Tibial nerve (tissue), 4 donors: ENCODE data around the gene TOMM22. TPM values are rescaled to one million over a fixed set of nuclear protein-coding genes. Genes with fewer than 3 reads are reported as not detected.

Source experiments
- DNase-seq, 2 donors: peaks; one replicate each; pipeline ENCODE4 v3.0.0-alpha.2; 2019; ENCODE audit warnings: low spot score in 2 of 2
- H3K27ac ChIP-seq, 4 donors: fragments of 200-600 bp; sonication (generic) in 3 of 4; one replicate each; pipeline ENCODE4 v1.5.1; 2017 to 2019; ENCODE audit warnings: mild to moderate bottlenecking in 1 of 4
- H3K27me3 ChIP-seq, 2 donors: fragments of 200-600 bp; sonication (generic) in 1 of 2; one replicate each; pipeline versions ENCODE4 v1.5.1 to v1.6.0; 2017 to 2019
- H3K36me3 ChIP-seq, 3 donors: fragments of 200-600 bp; sonication (generic); one replicate each; pipeline ENCODE4 v1.5.1; 2018 to 2019
- H3K4me1 ChIP-seq, 4 donors: fragments of 200-600 bp; sonication (generic) in 3 of 4; one replicate each; pipeline ENCODE4 v1.5.1; 2017 to 2019
- H3K4me3 ChIP-seq, 4 donors: fragments of 200-600 bp; sonication (generic) in 3 of 4; one replicate each; pipeline ENCODE4 v1.5.1; 2017 to 2019; ENCODE audit warnings: mild to moderate bottlenecking in 1 of 4, moderate library complexity in 1 of 4
- H3K9me3 ChIP-seq, 4 donors: fragments of 200-600 bp; sonication (generic) in 3 of 4; one replicate each; pipeline ENCODE4 v1.5.1; 2017 to 2019
- EP300 ChIP-seq, 2 donors: sonication (generic); formaldehyde crosslinking; IDR thresholded peaks; one replicate each; pipeline ENCODE4 v1.6.1; 2017; ENCODE audit warnings: antibody characterized with exemption in 2 of 2, mild to moderate bottlenecking in 1 of 2
- POLR2A ChIP-seq, 2 donors: fragments of 450-650 bp; IDR thresholded peaks; one replicate each; pipeline ENCODE4 v1.6.1; 2017; ENCODE audit warnings: antibody characterized with exemption in 2 of 2, mild to moderate bottlenecking in 2 of 2, moderate library complexity in 2 of 2
- WGBS, 2 donors: methylation state at CpG; one replicate each; pipeline ENCODE4 v1.1.5; 2018; 5-methylcytosine and 5-hydroxymethylcytosine counted together
- total RNA-seq, 4 donors: library from RNA; depleted of rRNA; stranded (reverse); fragments of >200 nt; gene quantifications; one replicate each; pipeline ENCODE4 v1.1.0, GENCODE V29; 2016
- TF ChIP-seq, protein P1 (sequence below), 5 experiments: fragments of 200-600 bp in 3 of 5; fragments of 450-650 bp in 2 of 5; sonication (generic) in 3 of 5; IDR thresholded peaks; one replicate each; pipeline ENCODE4 v1.5.1; 2016 to 2019; ENCODE audit warnings: antibody characterized with exemption in 5 of 5, mild to moderate bottlenecking in 3 of 5, moderate library complexity in 2 of 5

Gene TOMM22
- total RNA-seq, 4 donors from 2014 or later = 23.1 to 28.5 (median 27.1) TPM

GRCh38 chr22:38724176-38724575 lies 42.4 kb downstream of the TOMM22 start:
- WGBS, 2 donors = 97% methylated on average over 7 of the region's 7 CpGs
- peaks cover 18 to 92% (median 60%) of the 10 kb centered on the region in 3 donors for H3K36me3 ChIP-seq
- H3K4me3 ChIP-seq = no peak overlapping the region
- TF ChIP-seq EP300 (IDR thresholded peaks at IDR 0.05) (no peak), POLR2A (IDR thresholded peaks at IDR 0.05) (no peak)
- TF ChIP-seq, protein P1, sequence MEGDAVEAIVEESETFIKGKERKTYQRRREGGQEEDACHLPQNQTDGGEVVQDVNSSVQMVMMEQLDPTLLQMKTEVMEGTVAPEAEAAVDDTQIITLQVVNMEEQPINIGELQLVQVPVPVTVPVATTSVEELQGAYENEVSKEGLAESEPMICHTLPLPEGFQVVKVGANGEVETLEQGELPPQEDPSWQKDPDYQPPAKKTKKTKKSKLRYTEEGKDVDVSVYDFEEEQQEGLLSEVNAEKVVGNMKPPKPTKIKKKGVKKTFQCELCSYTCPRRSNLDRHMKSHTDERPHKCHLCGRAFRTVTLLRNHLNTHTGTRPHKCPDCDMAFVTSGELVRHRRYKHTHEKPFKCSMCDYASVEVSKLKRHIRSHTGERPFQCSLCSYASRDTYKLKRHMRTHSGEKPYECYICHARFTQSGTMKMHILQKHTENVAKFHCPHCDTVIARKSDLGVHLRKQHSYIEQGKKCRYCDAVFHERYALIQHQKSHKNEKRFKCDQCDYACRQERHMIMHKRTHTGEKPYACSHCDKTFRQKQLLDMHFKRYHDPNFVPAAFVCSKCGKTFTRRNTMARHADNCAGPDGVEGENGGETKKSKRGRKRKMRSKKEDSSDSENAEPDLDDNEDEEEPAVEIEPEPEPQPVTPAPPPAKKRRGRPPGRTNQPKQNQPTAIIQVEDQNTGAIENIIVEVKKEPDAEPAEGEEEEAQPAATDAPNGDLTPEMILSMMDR (IDR thresholded peaks at IDR 0.05) = no peak
- H3K4me1 ChIP-seq = peaks cover 0 to 11% (median 0%) of the 10 kb centered on the region in 4 donors
- no peaks in the 10 kb centered on the region for H3K9me3 ChIP-seq
- DNase-seq = no peak
- H3K27me3 ChIP-seq = no peaks in the 10 kb centered on the region
- H3K27ac ChIP-seq = no peak overlapping the region

GRCh38 chr22:38724926-38725571 lies 43.3 kb downstream of the TOMM22 start:
- H3K27ac ChIP-seq = no peak overlapping the region
- H3K27me3 ChIP-seq = no peaks in the 10 kb centered on the region
- WGBS, 2 donors = 63 to 75% methylated on average over 3 of the region's 3 CpGs
- H3K9me3 ChIP-seq = no peaks in the 10 kb centered on the region
- TF ChIP-seq POLR2A (IDR thresholded peaks at IDR 0.05) = no peak
- TF ChIP-seq, protein P1 (IDR thresholded peaks at IDR 0.05) = peak in 3 of 5 experiments; percentile 9 to 23 (median 23)
- no peak overlapping the region for H3K4me3 ChIP-seq
- H3K4me1 ChIP-seq = peaks cover 0 to 10% (median 0%) of the 10 kb centered on the region in 4 donors
- H3K36me3 ChIP-seq = peaks cover 18 to 100% (median 69%) of the 10 kb centered on the region in 3 donors
- no peak for DNase-seq

DNA sequence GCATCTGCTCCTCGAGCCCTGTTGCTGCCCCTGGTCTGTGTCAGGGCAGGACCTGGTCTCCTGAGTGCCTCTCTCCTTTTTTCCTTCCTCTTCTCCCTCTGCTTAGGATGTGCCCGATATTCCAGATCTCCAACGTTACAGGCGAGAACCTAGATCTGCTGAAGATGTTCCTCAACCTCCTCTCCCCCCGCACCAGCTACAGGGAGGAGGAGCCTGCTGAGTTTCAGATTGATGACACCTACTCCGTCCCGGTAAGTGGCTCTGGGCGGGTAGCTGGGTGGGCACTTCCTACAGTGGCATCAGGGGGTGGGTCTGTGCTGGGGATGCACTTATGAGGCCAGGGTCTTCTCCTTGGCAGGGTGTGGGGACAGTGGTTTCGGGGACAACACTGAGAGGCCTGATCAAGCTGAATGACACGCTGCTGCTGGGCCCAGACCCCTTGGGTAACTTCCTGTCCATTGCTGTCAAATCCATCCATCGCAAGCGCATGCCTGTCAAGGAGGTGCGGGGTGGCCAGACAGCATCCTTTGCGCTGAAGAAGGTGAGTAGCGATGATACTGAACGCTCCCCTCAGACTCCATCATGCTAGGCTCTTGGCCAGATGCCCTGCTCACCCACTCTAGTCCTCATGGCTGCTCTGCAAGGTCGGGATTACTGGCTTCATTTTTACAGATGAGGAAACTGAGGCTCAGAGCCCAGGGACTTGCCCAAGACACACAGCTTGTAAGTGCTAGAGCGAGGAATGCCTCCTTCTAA lies 44.3 kb downstream of the TOMM22 start:
- DNase-seq = no peak
- Histone ChIP-seq H3K9me3 (no peaks in the 10 kb centered on the region), H3K27ac (no peak overlapping the region), H3K27me3 (no peaks in the 10 kb centered on the region), H3K4me3 (no peak overlapping the region), H3K4me1 (peaks cover 0 to 10% (median 0%) of the 10 kb centered on the region in 4 donors), H3K36me3 (peaks cover 18 to 100% (median 72%) of the 10 kb centered on the region in 3 donors)
- TF ChIP-seq, protein P1 (IDR thresholded peaks at IDR 0.05) = no peak
- TF ChIP-seq EP300 (IDR thresholded peaks at IDR 0.05) (no peak), POLR2A (IDR thresholded peaks at IDR 0.05) (no peak)
- 92 to 95% methylated on average over 15 to 18 of the region's 18 CpGs for WGBS, 2 donors

- no peak overlapping the region for H3K4me3 ChIP-seq
- no peaks in the 10 kb centered on the region for H3K9me3 ChIP-seq
- H3K36me3 ChIP-seq = peaks cover 18 to 100% (median 66%) of the 10 kb centered on the region in 3 donors
- no peak overlapping the region for H3K27ac ChIP-seq
- WGBS, 2 donors = 89 to 91% methylated on average over 10 to 12 of the region's 12 CpGs
- no peaks in the 10 kb centered on the region for H3K27me3 ChIP-seq
- H3K4me1 ChIP-seq = peaks cover 0 to 10% (median 0%) of the 10 kb centered on the region in 4 donors
- DNase-seq = no peak
- TF ChIP-seq POLR2A (IDR thresholded peaks at IDR 0.05) (no peak), EP300 (IDR thresholded peaks at IDR 0.05) (no peak)
- TF ChIP-seq, protein P1 (IDR thresholded peaks at IDR 0.05) = no peak
Measured at GRCh38 chr22:38727123-38727522, 45.4 kb downstream of the TOMM22 start.
